Limb (tissue), 2 donors: ENCODE data around the gene MRRF.
"Not testable (repeated sequence)": the region's sequence is repeated elsewhere in the genome, so short reads cannot be mapped to it uniquely, and the experiment has no call there.

ENCODE experiments used
- DNase-seq, 2 donors: peaks; one replicate each; pipeline ENCODE4 v3.0.0-alpha.2; 2016; ENCODE audit errors: extremely low spot score in 2 of 2

Gene MRRF

GRCh38 chr9:122354536-122355199 is 90.0 kb downstream of the MRRF start:
- DNase-seq, result no peak

- no peak for DNase-seq
Measured at GRCh38 chr9:122355336-122355875, 90.7 kb downstream of the MRRF start.

- no peak for DNase-seq
Measured at GRCh38 chr9:122356627-122357026, 91.9 kb downstream of the MRRF start.

GRCh38 chr9:122360891-122361290 is 96.2 kb downstream of the MRRF start:
- DNase-seq, result no peak

- DNase-seq, result not testable (repeated sequence)
Measured at GRCh38 chr9:122363131-122363530, 98.4 kb downstream of the MRRF start.

GRCh38 chr9:122364117-122364782 is 99.6 kb downstream of the MRRF start:
- DNase-seq, result no peak

GRCh38 chr9:122364783-122365150 is 100.1 kb downstream of the MRRF start:
- no peak for DNase-seq

GRCh38 chr9:122366074-122366660 is 101.5 kb downstream of the MRRF start:
- DNase-seq, result no peak

- DNase-seq, result no peak
Measured at GRCh38 chr9:122367065-122367464, 102.4 kb downstream of the MRRF start.

GRCh38 chr9:122367774-122368460 is 103.2 kb downstream of the MRRF start:
- no peak for DNase-seq

GRCh38 chr9:122368642-122369041 is 104.0 kb downstream of the MRRF start:
- no peak for DNase-seq

GRCh38 chr9:122370303-122370702 is 105.6 kb downstream of the MRRF start:
- no peak for DNase-seq

- DNase-seq, result peak in 1 of 2 donors; percentile 60
Measured at GRCh38 chr9:122370869-122371755, 106.4 kb downstream of the MRRF start, which contains the start of gene PTGS1. TSS of gene PTGS1 (plus strand) at chr9:122371024. CDS start at chr9:122371085, 61 bp downstream.

- DNase-seq, result no peak
Measured at GRCh38 chr9:122371846-122372245, 107.2 kb downstream of the MRRF start.

- no peak for DNase-seq
Measured at GRCh38 chr9:122372856-122373845, 108.5 kb downstream of the MRRF start.

- peak; percentile 46 to 72 for DNase-seq
Measured at GRCh38 chr9:122374885-122375420, 110.3 kb downstream of the MRRF start.

- no peak for DNase-seq
Measured at GRCh38 chr9:122376796-122377195, 112.1 kb downstream of the MRRF start.

GRCh38 chr9:122377241-122378164 is 112.8 kb downstream of the MRRF start:
- DNase-seq, result no peak
